Measurements from ENCODE around the gene NEDD4L.

Gene NEDD4L

GRCh38 chr18:58139459-58140386 lies 95.7 kb downstream of the NEDD4L start:
- H3K27ac ChIP-seq = no peak overlapping the region

GRCh38 chr18:58140387-58141325 lies 96.6 kb downstream of the NEDD4L start:
- no peak overlapping the region for H3K4me3 ChIP-seq
- no peak overlapping the region for H3K27ac ChIP-seq

More at GRCh38 chr18:58139459-58140386, 95.7 kb downstream of the NEDD4L start:
- H3K4me3 ChIP-seq = no peak overlapping the region

- H3K4me3 ChIP-seq = no peak overlapping the region
- H3K27ac ChIP-seq = no peak overlapping the region
Measured at GRCh38 chr18:58143386-58143785, 99.4 kb downstream of the NEDD4L start.

- H3K4me3 ChIP-seq = no peak overlapping the region
- H3K27ac ChIP-seq = no peak overlapping the region
Measured at GRCh38 chr18:58144106-58144505, 100.1 kb downstream of the NEDD4L start.

- no peak overlapping the region for H3K4me3 ChIP-seq
- H3K27ac ChIP-seq = no peak overlapping the region
Measured at GRCh38 chr18:58144671-58145285, 100.8 kb downstream of the NEDD4L start.

- no peak overlapping the region for H3K4me3 ChIP-seq
- no peak overlapping the region for H3K27ac ChIP-seq
Measured at GRCh38 chr18:58146099-58146498, 102.1 kb downstream of the NEDD4L start.

- no peak overlapping the region for H3K4me3 ChIP-seq
- no peak overlapping the region for H3K27ac ChIP-seq
Measured at GRCh38 chr18:58148954-58149471, 105.0 kb downstream of the NEDD4L start.

- no peak overlapping the region for H3K4me3 ChIP-seq
- no peak overlapping the region for H3K27ac ChIP-seq
Measured at GRCh38 chr18:58150772-58151171, 106.7 kb downstream of the NEDD4L start.

- no peak overlapping the region for H3K27ac ChIP-seq
- H3K4me3 ChIP-seq = no peak overlapping the region
Measured at GRCh38 chr18:58152216-58152615, 108.2 kb downstream of the NEDD4L start.

- H3K27ac ChIP-seq = no peak overlapping the region
- H3K4me3 ChIP-seq = no peak overlapping the region
Measured at GRCh38 chr18:58152891-58153290, 108.9 kb downstream of the NEDD4L start.

- Histone ChIP-seq H3K4me3 (no peak overlapping the region), H3K27ac (no peak overlapping the region)
Measured at GRCh38 chr18:58156516-58156915, 112.5 kb downstream of the NEDD4L start.

GRCh38 chr18:58157237-58157636 lies 113.2 kb downstream of the NEDD4L start:
- Histone ChIP-seq H3K27ac (no peak overlapping the region), H3K4me3 (no peak overlapping the region)

- H3K27ac ChIP-seq = no peak overlapping the region
- no peak overlapping the region for H3K4me3 ChIP-seq
Measured at GRCh38 chr18:58158008-58158407, 114.0 kb downstream of the NEDD4L start.

- Histone ChIP-seq H3K4me3 (no peak overlapping the region), H3K27ac (no peak overlapping the region)
Measured at GRCh38 chr18:58158459-58158858, 114.4 kb downstream of the NEDD4L start.

- H3K27ac ChIP-seq = no peak overlapping the region
- H3K4me3 ChIP-seq = no peak overlapping the region
Measured at GRCh38 chr18:58161659-58162058, 117.6 kb downstream of the NEDD4L start.

- Histone ChIP-seq H3K27ac (no peak overlapping the region), H3K4me3 (no peak overlapping the region)
Measured at GRCh38 chr18:58162127-58162526, 118.1 kb downstream of the NEDD4L start.

- H3K4me3 ChIP-seq = no peak overlapping the region
- no peak overlapping the region for H3K27ac ChIP-seq
Measured at GRCh38 chr18:58163004-58163590, 119.1 kb downstream of the NEDD4L start.

GRCh38 chr18:58166278-58166844 lies 122.3 kb downstream of the NEDD4L start:
- Histone ChIP-seq H3K27ac (no peak overlapping the region), H3K4me3 (no peak overlapping the region)

GRCh38 chr18:58167073-58167472 lies 123.0 kb downstream of the NEDD4L start:
- Histone ChIP-seq H3K27ac (no peak overlapping the region), H3K4me3 (no peak overlapping the region)

Data from skin epidermis (tissue), 12 donors.